Measurements from ENCODE around the gene MEP1A.

The MEP1A gene

DNA sequence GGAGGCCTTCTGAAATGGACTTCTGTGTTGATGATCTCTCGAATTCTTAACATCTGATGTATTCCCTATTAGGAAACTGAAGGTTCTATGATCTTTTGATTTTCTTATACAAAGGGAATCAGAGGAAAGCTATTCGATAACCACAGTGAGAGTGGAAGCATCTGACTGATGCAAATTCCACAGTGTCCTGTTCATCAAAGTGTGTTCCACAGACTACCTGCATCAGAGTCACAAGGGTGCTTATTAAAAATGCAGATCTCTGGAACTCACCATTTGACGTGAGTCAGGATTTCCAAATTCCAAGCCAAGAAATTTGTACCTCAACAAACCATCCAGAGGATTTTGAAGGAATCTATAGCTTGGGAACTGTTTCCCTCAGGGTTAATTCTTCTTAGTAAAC, 4.4 kb upstream of the MEP1A start:
- DNase-seq (ENCODE audit: low read depth, low spot score), result no peak
- ChIA-PET CTCF (no interaction called here), POLR2A (no interaction called here)
- TF ChIP-seq, protein P1, sequence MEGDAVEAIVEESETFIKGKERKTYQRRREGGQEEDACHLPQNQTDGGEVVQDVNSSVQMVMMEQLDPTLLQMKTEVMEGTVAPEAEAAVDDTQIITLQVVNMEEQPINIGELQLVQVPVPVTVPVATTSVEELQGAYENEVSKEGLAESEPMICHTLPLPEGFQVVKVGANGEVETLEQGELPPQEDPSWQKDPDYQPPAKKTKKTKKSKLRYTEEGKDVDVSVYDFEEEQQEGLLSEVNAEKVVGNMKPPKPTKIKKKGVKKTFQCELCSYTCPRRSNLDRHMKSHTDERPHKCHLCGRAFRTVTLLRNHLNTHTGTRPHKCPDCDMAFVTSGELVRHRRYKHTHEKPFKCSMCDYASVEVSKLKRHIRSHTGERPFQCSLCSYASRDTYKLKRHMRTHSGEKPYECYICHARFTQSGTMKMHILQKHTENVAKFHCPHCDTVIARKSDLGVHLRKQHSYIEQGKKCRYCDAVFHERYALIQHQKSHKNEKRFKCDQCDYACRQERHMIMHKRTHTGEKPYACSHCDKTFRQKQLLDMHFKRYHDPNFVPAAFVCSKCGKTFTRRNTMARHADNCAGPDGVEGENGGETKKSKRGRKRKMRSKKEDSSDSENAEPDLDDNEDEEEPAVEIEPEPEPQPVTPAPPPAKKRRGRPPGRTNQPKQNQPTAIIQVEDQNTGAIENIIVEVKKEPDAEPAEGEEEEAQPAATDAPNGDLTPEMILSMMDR (IDR thresholded peaks at IDR 0.05; ENCODE audit: insufficient read depth, low read length, missing control alignments), result no peak
- H3K4me3 ChIP-seq (ENCODE audit: low read depth, low read length), result no peak overlapping the region

DNA sequence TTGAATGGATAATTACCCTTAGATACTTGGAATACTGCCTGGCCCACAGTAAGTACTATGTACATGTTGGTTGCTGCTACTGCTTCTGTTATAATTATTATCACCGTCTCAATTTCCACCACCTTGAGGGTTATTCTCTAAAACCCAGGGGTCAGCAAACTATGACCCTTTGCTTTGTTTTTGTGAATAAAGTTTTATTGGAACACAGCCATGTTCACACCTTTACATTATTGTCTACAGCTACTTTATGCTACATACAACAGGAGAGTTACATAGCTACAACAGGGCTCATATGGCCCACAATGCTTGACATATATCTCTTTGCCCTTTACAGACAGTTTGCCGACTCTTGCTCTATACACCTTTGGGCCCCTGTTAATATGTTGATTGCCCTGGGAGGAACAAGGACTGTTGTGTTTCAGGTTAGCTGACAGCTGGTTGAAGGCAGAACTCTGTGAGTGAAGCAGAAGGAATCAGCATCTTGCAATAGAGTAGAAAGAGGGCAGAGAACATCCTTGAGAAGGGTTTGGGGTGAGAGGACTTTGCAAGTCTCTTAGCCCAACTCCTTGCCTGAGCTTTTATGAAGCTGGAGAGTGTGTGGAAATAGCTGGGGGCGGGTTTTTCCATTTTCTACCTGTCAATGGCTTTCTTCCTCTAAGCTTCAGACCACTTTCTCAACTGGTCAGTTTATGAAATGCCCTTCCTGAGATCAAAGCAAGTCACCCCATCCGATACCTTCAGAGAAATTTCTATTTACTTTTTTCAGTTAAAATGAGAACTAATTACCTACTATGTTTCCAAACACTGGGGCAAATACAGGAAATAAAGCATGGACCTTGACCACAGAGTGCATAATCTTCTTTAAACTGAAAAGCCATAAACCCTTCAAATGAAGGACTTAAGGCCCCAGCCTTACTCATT, 3.5 kb upstream of the MEP1A start:
- TF ChIP-seq, protein P1 (IDR thresholded peaks at IDR 0.05; ENCODE audit: insufficient read depth, low read length, missing control alignments), result no peak
- CTCF ChIA-PET, result no interaction called here
- DNase-seq (ENCODE audit: low read depth, low spot score), result no peak
- POLR2A ChIA-PET, result no interaction called here
- no peak overlapping the region for H3K4me3 ChIP-seq (ENCODE audit: low read depth, low read length)

- POLR2A ChIA-PET, result no interaction called here
These were observed 2.8 kb upstream of the MEP1A start for GRCh38 chr6:46790355-46790874.

DNA sequence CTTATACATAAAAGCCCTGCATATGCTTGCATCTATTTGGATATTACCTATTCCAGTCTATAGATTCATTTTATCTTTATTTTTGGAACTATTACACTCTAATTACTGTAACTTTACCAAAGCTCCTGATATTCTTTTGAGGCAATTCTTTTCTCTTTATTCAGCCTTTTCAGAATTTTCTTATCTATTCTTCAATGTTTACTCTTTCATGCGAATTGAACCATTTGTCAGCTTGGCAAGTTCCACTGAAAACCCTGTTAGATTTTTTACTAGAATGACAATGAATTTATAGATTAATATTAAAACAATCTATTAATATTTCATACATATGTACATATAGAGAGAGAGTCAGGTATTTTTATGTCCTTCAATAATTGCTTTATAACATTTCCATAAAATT, 554 bp upstream of the MEP1A start:
- POLR2A ChIA-PET, result no interaction called here

More at GRCh38 chr6:46790355-46790874, 2.8 kb upstream of the MEP1A start:
- DNase-seq (ENCODE audit: low read depth, low spot score), result no peak
- CTCF ChIA-PET, result no interaction called here
- no peak overlapping the region for H3K4me3 ChIP-seq (ENCODE audit: low read depth, low read length)
- TF ChIP-seq, protein P1 (IDR thresholded peaks at IDR 0.05; ENCODE audit: insufficient read depth, low read length, missing control alignments), result no peak

GRCh38 chr6:46794068-46794467, 879 bp downstream of the MEP1A start:
- POLR2A ChIA-PET, result no interaction called here
- TF ChIP-seq, protein P1 (IDR thresholded peaks at IDR 0.05; ENCODE audit: insufficient read depth, low read length, missing control alignments), result no peak
- CTCF ChIA-PET, result no interaction called here

More for the DNA sequence above, 554 bp upstream of the MEP1A start:
- CTCF ChIA-PET, result no interaction called here
- no peak for DNase-seq (ENCODE audit: low read depth, low spot score)
- no peak overlapping the region for H3K4me3 ChIP-seq (ENCODE audit: low read depth, low read length)
- TF ChIP-seq, protein P1 (IDR thresholded peaks at IDR 0.05; ENCODE audit: insufficient read depth, low read length, missing control alignments), result no peak

DNA sequence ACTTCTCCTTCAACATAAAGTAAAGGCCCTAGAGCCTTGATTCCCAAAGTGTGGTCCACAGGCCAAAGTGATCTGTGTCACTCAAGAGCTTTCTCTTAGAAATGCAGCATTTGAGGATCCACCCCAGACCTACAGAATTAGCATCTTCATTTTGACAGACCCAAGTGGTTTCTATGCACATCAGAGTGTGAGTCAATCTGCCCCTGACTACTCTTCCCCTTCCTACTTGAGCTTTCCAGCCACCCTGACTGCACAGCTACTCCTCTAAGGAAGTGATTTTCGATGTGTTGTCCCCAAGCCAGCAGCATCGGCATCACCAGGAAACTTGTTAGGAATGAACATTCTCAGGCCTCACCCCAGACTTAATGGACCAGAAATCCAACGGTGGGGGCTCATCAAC, 2.6 kb downstream of the MEP1A start:
- ChIA-PET CTCF (no interaction called here), POLR2A (no interaction called here)
- H3K4me3 ChIP-seq (ENCODE audit: low read depth, low read length), result no peak overlapping the region
- TF ChIP-seq, protein P1 (IDR thresholded peaks at IDR 0.05; ENCODE audit: insufficient read depth, low read length, missing control alignments), result no peak
- DNase-seq (ENCODE audit: low read depth, low spot score), result no peak

More at GRCh38 chr6:46794068-46794467, 879 bp downstream of the MEP1A start:
- H3K4me3 ChIP-seq (ENCODE audit: low read depth, low read length), result no peak overlapping the region
- no peak for DNase-seq (ENCODE audit: low read depth, low spot score)
